ENCODE measurements around the gene EXD1. TPM values are rescaled to one million over a fixed set of nuclear protein-coding genes. Genes with fewer than 3 reads are reported as not detected.

EXD1 gene, protein sequence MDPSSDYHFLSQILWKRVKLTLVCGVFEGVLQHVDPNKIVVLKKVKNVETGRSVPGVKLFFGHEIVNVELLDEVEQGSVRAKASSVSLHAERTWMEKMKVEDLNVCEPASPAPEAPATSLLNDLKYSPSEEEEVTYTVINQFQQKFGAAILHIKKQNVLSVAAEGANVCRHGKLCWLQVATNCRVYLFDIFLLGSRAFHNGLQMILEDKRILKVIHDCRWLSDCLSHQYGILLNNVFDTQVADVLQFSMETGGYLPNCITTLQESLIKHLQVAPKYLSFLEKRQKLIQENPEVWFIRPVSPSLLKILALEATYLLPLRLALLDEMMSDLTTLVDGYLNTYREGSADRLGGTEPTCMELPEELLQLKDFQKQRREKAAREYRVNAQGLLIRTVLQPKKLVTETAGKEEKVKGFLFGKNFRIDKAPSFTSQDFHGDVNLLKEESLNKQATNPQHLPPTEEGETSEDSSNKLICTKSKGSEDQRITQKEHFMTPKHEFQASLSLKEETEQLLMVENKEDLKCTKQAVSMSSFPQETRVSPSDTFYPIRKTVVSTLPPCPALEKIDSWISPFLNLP
- under 1 TPM in 1 of 4 donors, not detected in 3; 0.27 TPM for polyA plus RNA-seq
- long read RNA-seq, donor 1: 0 reads
- long read RNA-seq, donor 2: 0 reads
- long read RNA-seq, donor 3: 0 reads
- long read RNA-seq, donor 4: 0 reads
- long read RNA-seq, donor 5: 0 reads
- long read RNA-seq, donor 6, partial matches to known transcripts: 53 of 53 reads
- long read RNA-seq, donor 6, other reads (novel, unspliced or antisense): 0 of 53 reads
- long read RNA-seq, donor 7: 0 reads
- long read RNA-seq, donor 8: 0 reads
- long read RNA-seq, donor 9: 0 reads
- long read RNA-seq, donor 10: 0 reads

DNA sequence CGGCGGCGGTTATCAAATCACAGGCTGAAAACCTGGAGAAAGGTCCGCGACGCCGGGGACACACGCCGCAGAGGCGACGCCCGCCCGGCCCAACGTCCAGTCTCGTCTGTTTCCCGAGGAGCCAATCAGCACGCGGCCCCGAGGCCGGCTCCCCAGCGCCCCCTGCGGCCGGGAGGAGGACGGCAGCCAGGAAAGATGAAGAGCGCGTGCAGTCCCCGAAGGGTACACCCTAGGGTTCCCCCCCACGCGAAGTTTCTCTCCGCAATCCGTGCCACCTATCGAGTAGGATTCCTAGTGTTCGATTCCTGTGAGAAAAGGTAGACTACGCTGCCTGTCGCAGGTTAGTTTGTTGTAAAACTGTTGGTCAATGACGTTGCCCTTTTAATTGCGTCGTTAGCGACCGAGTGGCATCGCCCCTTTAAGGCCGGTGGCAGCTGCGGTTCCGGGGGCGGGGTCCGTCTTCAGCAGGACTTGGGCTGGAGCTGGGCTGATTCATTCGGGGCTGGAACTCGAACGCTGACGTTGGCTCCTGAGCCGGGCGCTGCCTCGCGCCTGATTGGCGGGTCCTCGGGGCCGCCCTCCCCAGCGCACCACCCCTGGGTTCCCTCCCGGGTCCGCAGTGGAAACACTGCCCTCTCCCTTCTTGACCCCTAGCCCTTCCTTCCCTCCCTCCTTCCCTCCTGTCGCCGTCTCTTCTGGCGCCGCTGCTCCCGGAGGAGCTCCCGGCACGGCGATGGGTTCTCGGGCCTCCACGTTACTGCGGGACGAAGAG is at the start of gene EXD1, which contains the start of gene CHP1:
TSS of gene EXD1 (minus strand) at position 108 of the 772 bp plus-strand sequence. CDS start 4,182 bp downstream, outside the sequence.
TSS of gene CHP1 (plus strand) at position 619 of the 772 bp plus-strand sequence. CDS start at position 734, 115 bp downstream.
- Histone ChIP-seq H3K4me1 (ENCODE audit: control insufficient read depth in 3 of 3, insufficient read depth in 2 of 3, low read depth in 1 of 3, low read length in 2 of 3) (peaks cover 0 to 7% (median 3%) of the 10 kb centered on the region in 3 donors), H3K4me3 (ENCODE audit: low read depth in 1 of 3, low read length in 3 of 3) (peak within 1 kb of the TSS; percentile 65 to 75 (median 73)), H3K9me3 (ENCODE audit: control insufficient read depth in 2 of 2, insufficient read depth in 1 of 2, low read depth in 1 of 2, low read length in 1 of 2) (no peaks in the 10 kb centered on the region), H3K27me3 (ENCODE audit: control insufficient read depth in 3 of 3, insufficient read depth in 3 of 3, low read length in 3 of 3) (no peaks in the 10 kb centered on the region), H3K36me3 (ENCODE audit: control insufficient read depth in 3 of 3, insufficient read depth in 2 of 3, low read depth in 1 of 3, low read length in 3 of 3) (peaks cover 0 to 3% (median 2%) of the 10 kb centered on the region in 3 donors), H3K27ac (ENCODE audit: low read depth in 1 of 3, low read length in 2 of 3) (peak within 1 kb of the TSS; percentile 83 to 94 (median 89))
- 0 to 1% (median 1%) methylated on average over 64 to 72 of the region's 72 CpGs for WGBS, 3 donors
- FAIRE-seq: no peak
- DNase-seq: peak; percentile 98 to 99

- WGBS, 3 donors: 73 to 83% (median 78%) methylated on average over 1 of the region's 1 CpG
- Histone ChIP-seq H3K27me3 (ENCODE audit: control insufficient read depth in 3 of 3, insufficient read depth in 3 of 3, low read length in 3 of 3) (no peaks in the 10 kb centered on the region), H3K9me3 (ENCODE audit: control insufficient read depth in 2 of 2, insufficient read depth in 1 of 2, low read depth in 1 of 2, low read length in 1 of 2) (no peaks in the 10 kb centered on the region), H3K36me3 (ENCODE audit: control insufficient read depth in 3 of 3, insufficient read depth in 2 of 3, low read depth in 1 of 3, low read length in 3 of 3) (peaks cover 3 to 24% (median 8%) of the 10 kb centered on the region in 3 donors), H3K4me1 (ENCODE audit: control insufficient read depth in 3 of 3, insufficient read depth in 2 of 3, low read depth in 1 of 3, low read length in 2 of 3) (peaks cover 0 to 9% (median 0%) of the 10 kb centered on the region in 3 donors), H3K27ac (ENCODE audit: low read depth in 1 of 3, low read length in 2 of 3) (no peak overlapping the region), H3K4me3 (ENCODE audit: low read depth in 1 of 3, low read length in 3 of 3) (no peak overlapping the region)
- no peak for FAIRE-seq
- no peak for DNase-seq
Observed at GRCh38 chr15:41279535-41280283, 49.2 kb upstream of the EXD1 start.

GRCh38 chr15:41278319-41278718 is 47.8 kb upstream of the EXD1 start:
- no peak overlapping the region for H3K27ac ChIP-seq (ENCODE audit: low read depth in 1 of 3, low read length in 2 of 3)
- no peak for FAIRE-seq

GRCh38 chr15:41276831-41277230 is 46.3 kb upstream of the EXD1 start:
- H3K4me3 ChIP-seq (ENCODE audit: low read depth in 1 of 3, low read length in 3 of 3): no peak overlapping the region
- H3K27ac ChIP-seq (ENCODE audit: low read depth in 1 of 3, low read length in 2 of 3): no peak overlapping the region
- no peaks in the 10 kb centered on the region for H3K9me3 ChIP-seq (ENCODE audit: control insufficient read depth in 2 of 2, insufficient read depth in 1 of 2, low read depth in 1 of 2, low read length in 1 of 2)
- peak in 1 of 2 donors; percentile 61 for DNase-seq
- H3K36me3 ChIP-seq (ENCODE audit: control insufficient read depth in 3 of 3, insufficient read depth in 2 of 3, low read depth in 1 of 3, low read length in 3 of 3): peaks cover 8 to 49% (median 11%) of the 10 kb centered on the region in 3 donors
- peaks cover 0 to 3% (median 0%) of the 10 kb centered on the region in 3 donors for H3K4me1 ChIP-seq (ENCODE audit: control insufficient read depth in 3 of 3, insufficient read depth in 2 of 3, low read depth in 1 of 3, low read length in 2 of 3)
- no peaks in the 10 kb centered on the region for H3K27me3 ChIP-seq (ENCODE audit: control insufficient read depth in 3 of 3, insufficient read depth in 3 of 3, low read length in 3 of 3)
- no peak for FAIRE-seq

More at GRCh38 chr15:41278319-41278718, 47.8 kb upstream of the EXD1 start:
- peaks cover 0 to 7% (median 0%) of the 10 kb centered on the region in 3 donors for H3K4me1 ChIP-seq (ENCODE audit: control insufficient read depth in 3 of 3, insufficient read depth in 2 of 3, low read depth in 1 of 3, low read length in 2 of 3)
- H3K9me3 ChIP-seq (ENCODE audit: control insufficient read depth in 2 of 2, insufficient read depth in 1 of 2, low read depth in 1 of 2, low read length in 1 of 2): no peaks in the 10 kb centered on the region
- WGBS, 3 donors: 88 to 96% (median 92%) methylated on average over 3 of the region's 3 CpGs
- H3K36me3 ChIP-seq (ENCODE audit: control insufficient read depth in 3 of 3, insufficient read depth in 2 of 3, low read depth in 1 of 3, low read length in 3 of 3): peaks cover 7 to 37% (median 8%) of the 10 kb centered on the region in 3 donors
- H3K4me3 ChIP-seq (ENCODE audit: low read depth in 1 of 3, low read length in 3 of 3): no peak overlapping the region
- no peak for DNase-seq
- no peaks in the 10 kb centered on the region for H3K27me3 ChIP-seq (ENCODE audit: control insufficient read depth in 3 of 3, insufficient read depth in 3 of 3, low read length in 3 of 3)

DNA sequence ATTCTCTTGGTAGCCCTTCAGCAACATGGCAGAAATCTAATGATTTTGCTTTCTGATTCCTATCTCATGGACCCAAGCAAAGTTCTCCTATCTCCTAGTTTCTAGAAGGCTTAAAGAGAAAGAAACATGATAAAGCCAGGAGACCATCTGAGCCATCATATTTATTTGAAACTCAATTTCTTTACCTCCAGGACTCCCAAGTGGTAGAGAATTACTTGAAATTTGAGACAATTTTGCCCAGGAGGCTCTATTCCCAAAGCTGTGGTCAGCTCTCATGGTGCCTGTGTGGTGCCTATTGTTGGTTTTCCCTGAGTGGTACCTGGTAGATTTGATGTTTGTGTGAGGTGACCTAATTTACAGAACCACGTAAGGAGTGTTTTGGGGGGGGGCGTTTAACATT is 39.3 kb upstream of the EXD1 start:
- Histone ChIP-seq H3K27me3 (ENCODE audit: control insufficient read depth in 3 of 3, insufficient read depth in 3 of 3, low read length in 3 of 3) (no peaks in the 10 kb centered on the region), H3K4me1 (ENCODE audit: control insufficient read depth in 3 of 3, insufficient read depth in 2 of 3, low read depth in 1 of 3, low read length in 2 of 3) (no peaks in the 10 kb centered on the region), H3K4me3 (ENCODE audit: low read depth in 1 of 3, low read length in 3 of 3) (no peak overlapping the region), H3K9me3 (ENCODE audit: control insufficient read depth in 2 of 2, insufficient read depth in 1 of 2, low read depth in 1 of 2, low read length in 1 of 2) (no peaks in the 10 kb centered on the region), H3K27ac (ENCODE audit: low read depth in 1 of 3, low read length in 2 of 3) (no peak overlapping the region), H3K36me3 (ENCODE audit: control insufficient read depth in 3 of 3, insufficient read depth in 2 of 3, low read depth in 1 of 3, low read length in 3 of 3) (peaks cover 10 to 47% (median 18%) of the 10 kb centered on the region in 3 donors)
- DNase-seq: no peak
- FAIRE-seq: no peak
- WGBS, 3 donors: 97 to 100% (median 97%) methylated on average over 2 of the region's 2 CpGs

- H3K27me3 ChIP-seq (ENCODE audit: control insufficient read depth in 3 of 3, insufficient read depth in 3 of 3, low read length in 3 of 3): no peaks in the 10 kb centered on the region
- 62 to 78% (median 78%) methylated on average over 6 of the region's 6 CpGs for WGBS, 3 donors
- peaks cover 0 to 6% (median 0%) of the 10 kb centered on the region in 3 donors for H3K4me1 ChIP-seq (ENCODE audit: control insufficient read depth in 3 of 3, insufficient read depth in 2 of 3, low read depth in 1 of 3, low read length in 2 of 3)
- DNase-seq: peak in 1 of 2 donors; percentile 16
- H3K4me3 ChIP-seq (ENCODE audit: low read depth in 1 of 3, low read length in 3 of 3): no peak overlapping the region
- FAIRE-seq: no peak
- peaks cover 2 to 25% (median 8%) of the 10 kb centered on the region in 3 donors for H3K36me3 ChIP-seq (ENCODE audit: control insufficient read depth in 3 of 3, insufficient read depth in 2 of 3, low read depth in 1 of 3, low read length in 3 of 3)
- H3K9me3 ChIP-seq (ENCODE audit: control insufficient read depth in 2 of 2, insufficient read depth in 1 of 2, low read depth in 1 of 2, low read length in 1 of 2): no peaks in the 10 kb centered on the region
- no peak overlapping the region for H3K27ac ChIP-seq (ENCODE audit: low read depth in 1 of 3, low read length in 2 of 3)
Observed at GRCh38 chr15:41263891-41264351, 33.4 kb upstream of the EXD1 start.

GRCh38 chr15:41262571-41262970 is 32.0 kb upstream of the EXD1 start:
- H3K36me3 ChIP-seq (ENCODE audit: control insufficient read depth in 3 of 3, insufficient read depth in 2 of 3, low read depth in 1 of 3, low read length in 3 of 3): peaks cover 2 to 24% (median 10%) of the 10 kb centered on the region in 3 donors
- no peak overlapping the region for H3K4me3 ChIP-seq (ENCODE audit: low read depth in 1 of 3, low read length in 3 of 3)
- 89 to 96% (median 94%) methylated on average over 8 of the region's 8 CpGs for WGBS, 3 donors
- no peak for DNase-seq
- no peak overlapping the region for H3K27ac ChIP-seq (ENCODE audit: low read depth in 1 of 3, low read length in 2 of 3)
- H3K4me1 ChIP-seq (ENCODE audit: control insufficient read depth in 3 of 3, insufficient read depth in 2 of 3, low read depth in 1 of 3, low read length in 2 of 3): peaks cover 0 to 6% (median 2%) of the 10 kb centered on the region in 3 donors
- no peaks in the 10 kb centered on the region for H3K27me3 ChIP-seq (ENCODE audit: control insufficient read depth in 3 of 3, insufficient read depth in 3 of 3, low read length in 3 of 3)
- FAIRE-seq: no peak
- no peaks in the 10 kb centered on the region for H3K9me3 ChIP-seq (ENCODE audit: control insufficient read depth in 2 of 2, insufficient read depth in 1 of 2, low read depth in 1 of 2, low read length in 1 of 2)
